T-helper 17 cell (primary cell): ENCODE measurements around the gene SPATA2L. TPM values are rescaled to one million over a fixed set of nuclear protein-coding genes. Genes with fewer than 3 reads are reported as not detected.

Source experiments
- ATAC-seq: fragments of 150-1000 bp; cut with Tn5 transposase; 2 replicates; pipeline ENCODE4 v1.10.0; 2021; ENCODE audit warnings: mild to moderate bottlenecking, moderate library complexity
- DNase-seq, 3 donors: peaks; one replicate each; pipeline versions ENCODE4 v3.0.0 to v3.0.0-alpha.2; 2020 to 2021
- H3K9me3 ChIP-seq: one replicate; pipeline ENCODE4 v1.7.0; 2013; ENCODE audit warnings: low read length, mild to moderate bottlenecking; ENCODE audit not compliant: control insufficient read depth, poor library complexity, severe bottlenecking
- H3K27ac Mint-ChIP-seq: one replicate; pipeline ENCODE4 v1.8.0; 2022; ENCODE audit warnings: mild to moderate bottlenecking, moderate library complexity, mixed read lengths
- H3K27me3 Mint-ChIP-seq: one replicate; pipeline ENCODE4 v1.8.0; 2022; ENCODE audit warnings: mixed read lengths
- H3K36me3 Mint-ChIP-seq: one replicate; pipeline ENCODE4 v1.8.0; 2022; ENCODE audit warnings: low read depth, mixed read lengths
- H3K4me1 Mint-ChIP-seq: one replicate; pipeline ENCODE4 v1.8.0; 2022; ENCODE audit warnings: mild to moderate bottlenecking, mixed read lengths
- H3K4me3 Mint-ChIP-seq: one replicate; pipeline ENCODE4 v1.8.0; 2022; ENCODE audit warnings: mild to moderate bottlenecking, moderate library complexity, mixed read lengths
- total RNA-seq, 4 donors: library from RNA in 2 of 4; stranded (reverse) in 2 of 4; gene quantifications; one replicate each; pipeline ENCODE4 v1.2.3 and lab custom pipeline; 2022 to 2026

Gene SPATA2L
- total RNA-seq, 2 donors from 2014 or later: 20.6 to 30.8 TPM

DNA sequence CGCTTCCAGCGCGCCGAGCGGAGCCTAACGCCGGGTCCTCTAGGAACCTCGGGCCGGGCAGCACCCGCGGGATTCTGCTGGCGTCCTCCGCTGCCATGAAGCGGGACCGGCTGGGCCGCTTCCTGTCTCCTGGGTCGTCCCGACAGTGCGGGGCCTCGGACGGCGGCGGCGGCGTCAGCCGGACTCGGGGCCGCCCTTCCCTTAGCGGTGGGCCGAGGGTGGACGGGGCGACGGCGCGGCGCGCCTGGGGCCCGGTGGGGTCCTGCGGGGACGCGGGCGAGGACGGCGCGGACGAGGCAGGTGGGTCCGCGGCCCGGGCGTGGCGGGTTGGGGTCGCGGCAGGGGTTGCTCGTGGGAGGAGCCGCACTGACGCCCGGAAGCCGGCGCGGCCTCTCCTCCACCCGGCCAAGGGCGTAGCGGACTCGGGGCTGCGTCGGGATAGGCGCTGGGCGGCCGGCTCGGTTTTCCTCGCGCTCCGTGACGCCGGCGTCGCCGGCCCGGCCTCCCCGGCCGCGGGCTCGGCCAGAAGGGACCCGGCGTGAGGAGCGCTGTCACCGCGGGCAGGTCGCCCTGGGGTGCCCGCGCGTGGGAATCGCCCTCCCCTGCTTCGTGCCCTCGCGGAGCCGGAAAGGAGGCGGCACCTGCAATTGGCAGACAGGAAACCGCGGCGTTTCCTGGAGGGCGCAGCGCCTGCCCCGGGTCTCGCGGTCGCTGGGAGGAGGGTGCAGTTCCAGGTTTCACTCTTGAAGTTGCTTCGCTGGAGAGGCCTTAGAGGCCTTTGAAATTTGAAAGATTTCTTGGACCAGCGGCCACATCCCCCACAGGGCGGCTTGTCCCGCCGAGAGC is 20.3 kb upstream of the SPATA2L start:
- no peaks in the 10 kb centered on the region for H3K27me3 Mint-ChIP-seq
- H3K4me3 Mint-ChIP-seq: peak overlapping the region; percentile 98
- peaks cover 22% of the 10 kb centered on the region for H3K4me1 Mint-ChIP-seq
- H3K36me3 Mint-ChIP-seq: peaks cover 7% of the 10 kb centered on the region
- DNase-seq (peak; percentile 86 to 89 (median 86)), ATAC-seq (peak; percentile 68)
- H3K9me3 ChIP-seq: no peaks in the 10 kb centered on the region
- peak overlapping the region; percentile 97 for H3K27ac Mint-ChIP-seq

DNA sequence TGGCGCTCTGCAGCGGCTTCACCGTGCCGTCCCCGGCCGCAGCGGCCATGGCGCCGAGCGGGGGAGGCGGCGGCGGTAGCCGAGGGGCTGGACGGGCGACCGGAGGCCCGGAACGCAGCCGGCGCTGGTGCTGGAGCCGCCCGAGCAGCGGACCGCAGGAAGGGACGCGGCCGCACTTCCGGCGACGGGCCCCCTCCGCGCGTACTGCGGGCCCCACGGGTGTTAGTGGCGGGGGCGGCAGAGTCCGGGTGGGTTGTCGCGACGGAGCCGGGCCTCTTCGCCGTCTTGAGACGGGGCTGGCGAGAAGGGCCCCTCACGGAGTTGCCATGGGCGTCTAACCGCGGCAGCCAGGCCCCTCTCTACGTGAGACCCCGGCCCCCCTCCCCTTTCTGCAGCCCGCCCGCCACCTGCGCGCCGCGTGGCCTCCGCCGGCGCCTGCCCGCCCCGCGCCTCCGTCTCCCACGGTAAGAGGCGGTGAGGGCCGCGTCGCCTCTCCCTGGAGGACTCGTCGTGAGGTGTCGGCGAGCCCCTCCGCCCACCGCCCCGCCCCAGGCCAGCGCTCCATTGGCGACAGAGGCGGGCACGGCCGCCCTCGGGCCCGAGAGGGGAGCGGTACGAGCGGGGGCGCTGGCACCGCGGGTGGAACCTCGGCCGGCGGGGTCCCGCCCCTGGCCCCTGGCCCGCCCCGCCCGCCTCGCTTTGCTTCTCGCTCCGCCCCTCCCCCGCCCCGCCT is 19.5 kb upstream of the SPATA2L start, which contains the start of the genes VPS9D1 and ZNF276:
Gene VPS9D1 (minus strand): TSS at position 86 of the 733 bp plus-strand sequence. CDS start 37 bp downstream, at position 49.
Gene ZNF276 (plus strand): TSS at position 725 of the 733 bp plus-strand sequence. CDS start 104 bp downstream, outside the sequence.
- Mint-ChIP-seq H3K36me3 (peaks cover 7% of the 10 kb centered on the region), H3K27ac (peak within 1 kb of the TSS; percentile 97), H3K27me3 (no peaks in the 10 kb centered on the region), H3K4me1 (peaks cover 22% of the 10 kb centered on the region), H3K4me3 (peak within 1 kb of the TSS; percentile 98)
- ATAC-seq (peak; percentile 49), DNase-seq (peak; percentile 66 to 82 (median 77))
- H3K9me3 ChIP-seq: no peaks in the 10 kb centered on the region

DNA sequence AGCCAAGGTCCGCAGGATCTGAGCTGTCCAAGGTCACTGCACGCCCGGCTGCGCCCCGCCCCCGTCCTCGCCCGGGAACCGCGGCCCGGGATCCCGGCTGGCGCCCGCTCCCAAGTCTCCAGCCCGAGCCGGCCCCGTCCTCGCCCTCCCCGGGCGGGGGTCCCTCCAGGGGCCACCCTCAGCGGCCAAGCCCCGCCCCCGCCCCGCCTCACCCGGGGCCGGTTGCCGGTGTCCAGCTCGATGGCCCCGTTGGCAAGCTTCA is 19.0 kb upstream of the SPATA2L start:
- H3K4me3 Mint-ChIP-seq: peak overlapping the region; percentile 72
- H3K4me1 Mint-ChIP-seq: peaks cover 22% of the 10 kb centered on the region
- ATAC-seq (no peak), DNase-seq (no peak)
- H3K36me3 Mint-ChIP-seq: peaks cover 7% of the 10 kb centered on the region
- H3K27me3 Mint-ChIP-seq: no peaks in the 10 kb centered on the region
- no peaks in the 10 kb centered on the region for H3K9me3 ChIP-seq
- H3K27ac Mint-ChIP-seq: no peak overlapping the region

DNA sequence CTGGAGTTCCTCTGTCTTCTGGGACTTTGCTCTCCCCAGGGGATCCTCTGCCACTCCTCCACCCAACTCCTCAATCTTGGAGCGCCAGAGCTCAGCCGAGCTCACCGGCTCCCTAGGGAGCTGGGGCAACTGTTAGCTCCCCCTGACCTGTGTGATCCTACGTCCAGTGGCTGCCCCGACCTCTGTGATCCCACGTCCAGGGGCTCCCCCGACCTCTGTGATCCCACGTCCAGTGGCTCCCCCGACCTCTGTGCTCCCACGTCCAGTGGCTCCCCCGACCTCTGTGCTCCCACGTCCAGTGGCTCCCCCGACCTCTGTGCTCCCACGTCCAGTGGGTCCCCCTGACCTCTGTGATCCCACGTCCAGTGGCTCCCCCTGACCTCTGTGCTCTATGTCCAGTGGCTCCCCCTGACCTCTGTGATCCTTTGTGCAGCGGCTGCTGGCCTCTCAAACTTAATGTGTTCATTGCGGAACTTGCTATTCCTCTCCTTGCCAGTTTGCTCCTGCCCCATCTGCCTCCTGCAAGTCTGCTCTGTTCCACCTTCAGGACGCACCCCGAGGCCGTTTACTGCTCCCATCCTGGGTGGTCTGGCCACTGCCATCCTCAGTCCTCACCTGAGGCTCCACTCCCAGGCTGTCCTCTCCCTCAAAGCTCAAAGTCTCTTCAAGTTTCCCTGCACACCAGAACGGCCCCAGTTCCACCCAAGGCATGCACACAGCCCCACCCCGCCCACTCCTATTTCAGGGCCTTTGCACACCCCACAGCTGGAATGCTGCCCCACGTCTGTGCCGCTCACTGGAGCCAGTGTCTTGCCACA is 16.4 kb upstream of the SPATA2L start:
- no peaks in the 10 kb centered on the region for H3K9me3 ChIP-seq
- Mint-ChIP-seq H3K27me3 (no peaks in the 10 kb centered on the region), H3K4me3 (no peak overlapping the region), H3K4me1 (peaks cover 13% of the 10 kb centered on the region), H3K27ac (peak overlapping the region; percentile 71), H3K36me3 (peaks cover 4% of the 10 kb centered on the region)
- ATAC-seq (no peak), DNase-seq (no peak)

DNA sequence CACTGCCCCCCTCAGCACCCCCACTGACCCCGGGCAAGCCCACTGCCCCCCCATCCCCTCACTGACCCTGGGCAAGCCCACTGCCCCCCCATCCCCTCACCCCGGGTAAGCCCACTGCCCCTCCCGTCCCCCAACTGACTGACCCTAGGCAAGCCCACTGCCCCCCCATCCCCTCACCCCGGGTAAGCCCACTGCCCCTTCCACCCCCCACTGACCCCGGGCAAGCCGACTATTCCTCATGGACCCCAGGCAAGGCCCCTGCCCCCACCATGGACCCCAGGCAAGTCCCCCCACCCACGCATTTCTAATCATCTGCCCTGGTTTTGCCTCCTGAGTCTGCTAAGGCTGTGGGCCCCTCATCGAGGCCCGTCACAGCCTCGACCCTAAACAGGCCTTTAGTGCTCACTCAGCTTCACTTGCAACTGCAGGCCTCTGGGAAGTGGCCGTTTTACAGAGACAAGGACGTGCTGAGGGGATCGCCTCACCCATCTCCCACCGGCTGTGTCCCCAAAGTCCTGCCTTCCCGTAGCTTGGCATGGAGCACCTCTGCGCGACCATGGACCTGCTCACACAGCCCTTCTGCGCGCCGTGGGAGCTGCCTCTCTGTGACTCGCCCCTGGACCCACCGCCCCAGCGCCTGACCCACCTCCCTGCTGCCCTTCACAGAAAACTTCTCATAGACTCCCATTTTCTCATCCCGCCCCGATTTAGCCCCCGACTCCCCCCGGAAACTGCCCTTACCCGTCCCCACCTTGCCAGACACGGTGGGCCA is 15.6 kb upstream of the SPATA2L start:
- no peak for ATAC-seq
- Mint-ChIP-seq H3K4me1 (peaks cover 7% of the 10 kb centered on the region), H3K27ac (no peak overlapping the region), H3K36me3 (no peaks in the 10 kb centered on the region), H3K4me3 (no peak overlapping the region), H3K27me3 (no peaks in the 10 kb centered on the region)
- DNase-seq: no peak
- H3K9me3 ChIP-seq: no peaks in the 10 kb centered on the region

DNA sequence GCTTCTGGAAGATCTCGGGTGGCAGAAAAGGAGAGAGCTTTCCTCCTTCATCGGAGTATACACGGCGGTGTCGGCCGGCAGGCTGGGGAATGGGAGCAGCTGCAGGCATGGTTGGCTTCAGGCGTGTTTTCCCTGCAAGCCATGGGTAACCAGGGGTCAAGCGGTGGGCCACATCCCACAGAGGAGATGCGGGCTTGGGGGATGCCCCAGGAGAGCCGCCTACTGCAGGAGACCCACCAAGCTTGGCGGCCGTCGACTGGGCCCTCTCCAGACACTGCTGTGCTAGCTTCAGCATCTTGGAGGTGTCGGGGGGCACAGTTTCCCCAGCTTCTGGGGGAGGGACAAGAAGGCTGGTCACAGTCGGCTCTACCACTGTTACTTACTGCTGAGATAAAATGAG is 15.0 kb upstream of the SPATA2L start:
- no peak for ATAC-seq

DNA sequence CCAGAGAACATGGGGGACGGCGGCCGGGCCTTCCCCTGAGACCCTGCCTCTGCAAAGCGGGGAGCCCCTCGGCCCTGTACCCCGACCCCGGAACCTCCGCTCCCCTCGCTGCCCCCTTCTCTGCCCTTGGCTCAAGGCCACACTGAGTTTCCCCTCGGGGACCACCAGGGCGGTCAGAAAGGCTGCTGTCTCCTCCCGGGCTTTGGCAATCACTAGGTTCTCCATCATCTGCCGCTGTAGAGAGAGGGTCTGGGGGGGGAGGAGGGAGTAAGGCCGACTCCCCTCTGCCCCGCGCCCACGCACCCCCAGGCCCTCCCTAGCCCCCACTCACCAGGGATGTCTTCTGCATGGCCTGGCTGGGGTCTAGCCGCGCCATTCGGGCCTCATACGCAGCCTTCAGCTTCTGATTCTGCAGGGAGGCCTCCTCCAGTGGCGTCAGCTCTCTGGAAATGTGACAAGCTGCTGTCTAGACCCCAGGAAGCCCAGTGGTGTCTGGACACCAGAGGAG is 10.8 kb upstream of the SPATA2L start:
- H3K27me3 Mint-ChIP-seq: no peaks in the 10 kb centered on the region

More for the DNA sequence above, 15.0 kb upstream of the SPATA2L start:
- H3K36me3 Mint-ChIP-seq: no peaks in the 10 kb centered on the region
- H3K27me3 Mint-ChIP-seq: no peaks in the 10 kb centered on the region
- H3K9me3 ChIP-seq: no peaks in the 10 kb centered on the region
- DNase-seq: no peak
- H3K27ac Mint-ChIP-seq: no peak overlapping the region
- no peak overlapping the region for H3K4me3 Mint-ChIP-seq
- peaks cover 7% of the 10 kb centered on the region for H3K4me1 Mint-ChIP-seq

DNA sequence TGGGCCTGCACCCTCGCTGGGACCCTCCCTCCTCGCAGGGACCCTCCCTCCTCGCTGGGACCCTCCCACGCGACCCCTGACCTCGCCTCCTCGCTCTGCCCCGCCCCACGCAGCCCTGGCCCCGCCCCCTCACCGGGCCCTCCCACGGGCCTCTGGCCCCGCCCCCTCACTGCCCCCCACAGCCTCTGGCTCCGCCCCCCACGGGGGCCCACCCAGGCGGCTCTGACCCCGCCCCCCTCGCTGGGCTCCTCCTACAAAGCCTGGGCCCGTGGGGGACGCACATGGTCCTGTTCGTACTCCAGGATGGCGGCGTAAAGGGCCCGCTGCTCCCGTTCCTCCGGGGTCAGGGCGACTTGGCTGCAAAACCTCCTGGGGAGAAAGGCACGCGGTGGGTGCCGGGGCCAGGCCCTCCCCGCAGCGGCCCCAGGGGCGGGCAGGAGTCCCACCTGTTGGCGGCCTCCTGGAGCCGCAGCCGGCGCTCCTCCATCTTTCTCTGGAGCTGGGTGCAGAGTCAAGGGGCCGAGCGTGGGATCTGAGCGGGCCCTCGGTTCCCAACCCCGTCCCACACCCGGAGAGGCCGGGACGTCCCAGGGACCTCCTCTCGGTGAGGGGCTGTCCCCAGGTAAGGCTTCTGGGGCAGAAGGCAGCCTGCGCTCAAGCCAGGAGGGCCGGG is 10.2 kb upstream of the SPATA2L start:
- no peak overlapping the region for H3K27ac Mint-ChIP-seq
- H3K4me1 Mint-ChIP-seq: peaks cover 2% of the 10 kb centered on the region
- no peaks in the 10 kb centered on the region for H3K9me3 ChIP-seq
- no peaks in the 10 kb centered on the region for H3K27me3 Mint-ChIP-seq
- H3K4me3 Mint-ChIP-seq: peak overlapping the region; percentile 73
- peak; percentile 54 to 64 (median 59) for DNase-seq
- peak; percentile 92 for ATAC-seq
- H3K36me3 Mint-ChIP-seq: no peaks in the 10 kb centered on the region

More for the DNA sequence above, 10.8 kb upstream of the SPATA2L start:
- no peaks in the 10 kb centered on the region for H3K9me3 ChIP-seq
- peaks cover 2% of the 10 kb centered on the region for H3K4me1 Mint-ChIP-seq
- ATAC-seq (no peak), DNase-seq (no peak)
- H3K27ac Mint-ChIP-seq: no peak overlapping the region
- no peaks in the 10 kb centered on the region for H3K36me3 Mint-ChIP-seq
- peak overlapping the region; percentile 73 for H3K4me3 Mint-ChIP-seq

DNA sequence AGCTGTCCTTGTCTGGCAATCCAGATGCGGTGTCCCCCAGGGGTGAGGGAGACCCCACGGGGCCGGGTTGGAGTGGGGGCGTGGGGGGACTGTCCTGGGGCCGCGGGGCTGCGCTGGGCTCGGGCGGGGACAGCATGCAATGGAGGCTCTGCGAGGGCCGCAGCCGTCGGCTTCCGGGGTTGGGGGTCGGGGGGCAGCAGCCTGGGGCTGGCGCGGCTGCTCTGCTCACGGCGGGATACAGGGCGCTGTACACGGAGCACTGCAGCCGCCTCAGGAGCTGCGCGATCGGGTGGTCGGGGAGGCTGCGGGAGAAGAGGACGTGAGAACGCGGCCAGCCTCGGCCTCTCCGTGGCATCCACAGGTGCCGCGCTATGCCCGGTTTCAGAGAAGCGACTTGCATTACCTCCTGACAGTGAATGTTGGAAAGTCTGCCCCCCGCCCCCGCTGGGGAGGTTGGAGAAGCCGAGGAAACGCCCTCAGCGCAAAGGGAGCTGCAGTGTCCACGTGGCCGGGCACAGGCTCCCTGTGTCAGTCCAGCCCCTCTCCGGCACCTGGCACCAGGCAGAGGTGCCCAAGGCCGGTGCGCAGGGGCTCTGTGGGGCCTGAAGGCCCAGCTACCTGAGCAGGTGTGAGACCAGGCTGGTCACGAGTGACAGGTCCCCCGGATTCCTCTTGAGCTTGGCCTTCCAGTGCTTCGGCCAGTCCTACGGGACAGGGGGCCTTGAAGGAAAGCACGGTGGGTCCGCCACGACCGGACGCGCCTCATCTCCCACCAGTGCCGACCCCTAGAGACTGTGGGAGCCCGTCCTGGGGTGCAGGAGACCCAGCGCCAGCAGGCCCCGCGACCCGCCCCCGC is 9.4 kb upstream of the SPATA2L start:
- Mint-ChIP-seq H3K4me3 (no peak overlapping the region), H3K27me3 (no peaks in the 10 kb centered on the region), H3K4me1 (peaks cover 5% of the 10 kb centered on the region), H3K27ac (no peak overlapping the region), H3K36me3 (no peaks in the 10 kb centered on the region)
- no peaks in the 10 kb centered on the region for H3K9me3 ChIP-seq
- ATAC-seq (no peak), DNase-seq (no peak)

DNA sequence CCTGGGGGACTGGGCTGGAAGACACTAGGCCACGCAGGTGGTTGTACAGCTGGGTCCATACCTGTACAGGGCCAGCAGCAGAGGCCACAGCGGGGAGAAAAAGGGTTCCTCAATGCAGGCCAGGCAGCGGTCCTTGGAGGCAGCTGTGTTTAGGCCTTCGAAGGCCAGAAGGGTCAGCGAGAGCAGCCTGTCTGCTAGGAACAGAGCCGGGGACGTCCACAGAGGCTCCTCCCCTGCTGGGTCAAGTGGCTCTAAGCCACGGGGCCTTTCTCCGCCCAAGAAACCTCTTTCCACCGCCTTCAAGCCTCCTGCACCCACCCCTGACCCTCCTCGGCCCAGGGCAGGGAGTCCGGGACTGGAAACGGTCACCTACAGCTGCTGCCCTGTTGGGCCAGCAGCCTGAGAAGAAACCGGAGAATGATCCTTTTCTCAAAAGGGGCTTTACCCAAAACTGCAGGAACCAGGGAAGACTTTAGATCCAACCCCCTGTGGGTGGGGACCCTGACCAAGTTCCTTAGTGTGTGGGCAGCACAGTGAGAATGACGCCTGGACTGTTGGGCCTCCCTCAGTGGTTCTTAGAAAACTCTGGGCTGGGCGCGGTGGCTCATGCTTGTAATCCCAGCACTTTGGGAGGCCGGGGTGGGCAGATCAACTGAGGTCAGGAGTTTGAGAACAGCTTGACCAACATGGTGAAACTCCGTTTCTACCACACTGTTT is 8.4 kb upstream of the SPATA2L start:
- H3K36me3 Mint-ChIP-seq: no peaks in the 10 kb centered on the region
- H3K9me3 ChIP-seq: no peaks in the 10 kb centered on the region
- DNase-seq (no peak), ATAC-seq (no peak)
- H3K27ac Mint-ChIP-seq: no peak overlapping the region
- H3K27me3 Mint-ChIP-seq: no peaks in the 10 kb centered on the region
- H3K4me1 Mint-ChIP-seq: peaks cover 6% of the 10 kb centered on the region
- H3K4me3 Mint-ChIP-seq: no peak overlapping the region

DNA sequence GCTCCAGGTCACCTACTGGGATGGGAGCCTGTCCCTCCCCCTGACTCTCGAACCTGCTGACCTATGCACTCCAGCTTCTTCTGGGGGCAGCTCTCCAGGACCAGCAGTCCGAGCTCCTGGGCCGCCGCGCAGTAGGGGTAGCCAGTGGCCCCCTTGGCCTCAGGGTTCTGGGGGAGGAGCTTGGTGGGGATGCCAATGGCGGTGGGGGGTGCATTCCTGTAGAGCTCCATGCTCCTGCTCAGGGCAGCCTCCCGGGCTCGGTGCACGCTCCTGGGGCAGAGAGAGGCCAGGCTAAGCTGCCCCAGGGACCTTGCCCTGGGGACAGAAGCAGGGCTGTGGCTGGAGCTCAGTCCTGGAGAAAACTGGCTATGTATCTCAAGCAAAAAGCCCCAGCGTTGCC is 7.7 kb upstream of the SPATA2L start:
- H3K4me1 Mint-ChIP-seq: peaks cover 5% of the 10 kb centered on the region
- no peak overlapping the region for H3K4me3 Mint-ChIP-seq
- H3K27me3 Mint-ChIP-seq: no peaks in the 10 kb centered on the region
- no peak overlapping the region for H3K27ac Mint-ChIP-seq
- no peak for ATAC-seq
- DNase-seq: no peak
- no peaks in the 10 kb centered on the region for H3K9me3 ChIP-seq
- H3K36me3 Mint-ChIP-seq: no peaks in the 10 kb centered on the region
